K562 (cell line): Measurements from ENCODE around the gene TMEM41B. TPM values are rescaled to one million over a fixed set of nuclear protein-coding genes. Genes with fewer than 3 reads are reported as not detected.
A peak's percentile ranks its signal among the peaks of the same experiment; 100 is the strongest.

Experiments used
- ATF3 ChIP-seq, 2 experiments: fragments of 450-650 bp in 1 of 2; sonication (generic) in 1 of 2; formaldehyde crosslinking in 1 of 2; IDR thresholded peaks in 1 of 2; conservative IDR thresholded peaks in 1 of 2; 2 replicates each; pipeline versions ENCODE4 v1.6.1 to v1.8.1; 2016 to 2023; ENCODE audit warnings: mild to moderate bottlenecking in 2 of 2, moderate library complexity in 2 of 2, inconsistent platforms in 1 of 2, missing genetic modification reagents in 1 of 2
- BHLHE40 ChIP-seq: IDR thresholded peaks from 2 replicates; pipeline ENCODE4 v1.6.1; 2011; ENCODE audit warnings: low read length, improper control_type of control experiment
- ERF ChIP-seq: fragments of 450-650 bp; formaldehyde crosslinking; IDR thresholded peaks from 2 replicates; pipeline ENCODE4 v1.4.0; 2020; ENCODE audit warnings: mild to moderate bottlenecking, mixed read lengths
- HDAC3 ChIP-seq: fragments of 450-650 bp; IDR thresholded peaks from 2 replicates; pipeline ENCODE4 v1.6.1; 2018; ENCODE audit warnings: borderline replicate concordance, mild to moderate bottlenecking, moderate library complexity; ENCODE audit not compliant: partially characterized antibody
- JUND ChIP-seq, 2 experiments: IDR thresholded peaks; 2 replicates in 1 of 2; 3 replicates in 1 of 2; pipeline ENCODE4 v1.6.1; 2011; ENCODE audit warnings: borderline replicate concordance in 2 of 2, low read depth in 2 of 2, low read length in 2 of 2, improper control_type of control experiment in 1 of 2, missing biosample characterization in 1 of 2, missing genetic modification characterization in 1 of 2, missing genetic modification reagents in 1 of 2
- MNT ChIP-seq, 2 experiments: fragments of 450-650 bp; conservative IDR thresholded peaks; 2 replicates each; pipeline ENCODE4 v1.6.1; 2017; ENCODE audit warnings: mild to moderate bottlenecking in 2 of 2, moderate library complexity in 2 of 2
- NFE2 ChIP-seq: IDR thresholded peaks from 2 replicates; pipeline ENCODE4 v1.6.1; 2014; ENCODE audit warnings: antibody characterized with exemption, low read depth
- SOX6 ChIP-seq: fragments of 450-650 bp; IDR thresholded peaks from 2 replicates; pipeline ENCODE4 v1.6.1; 2014; ENCODE audit warnings: mild to moderate bottlenecking
- TCFL5 ChIP-seq: fragments of 250-450 bp; sonication (Bioruptor Pico); conservative IDR thresholded peaks from 2 replicates; pipeline ENCODE4 v1.6.1; 2021; ENCODE audit warnings: mild to moderate bottlenecking, moderate library complexity, matching md5 sums
- TRIM24 ChIP-seq, 2 experiments: fragments of 450-650 bp; IDR thresholded peaks; 2 replicates each; pipeline ENCODE4 v1.6.1; 2016
- ZFX ChIP-seq: sonication (generic); formaldehyde crosslinking; IDR thresholded peaks from 2 replicates; pipeline ENCODE4 v1.8.0; 2022; ENCODE audit warnings: mild to moderate bottlenecking, missing genetic modification reagents, moderate library complexity
- ZNF224 ChIP-seq: sonication (generic); formaldehyde crosslinking; IDR thresholded peaks from 2 replicates; pipeline ENCODE4 v1.8.0; 2022; ENCODE audit warnings: mild to moderate bottlenecking, missing genetic modification reagents
- ZNF398 ChIP-seq: fragments of 250-450 bp; sonication (Bioruptor Pico); IDR thresholded peaks from 2 replicates; pipeline ENCODE4 v1.8.0; 2021; ENCODE audit warnings: moderate library complexity, mild to moderate bottlenecking, inconsistent platforms
- ZNF589 ChIP-seq: fragments of 200-800 bp; sonication (Bioruptor generic); IDR thresholded peaks from 2 replicates; pipeline ENCODE4 v1.6.1; 2016; ENCODE audit warnings: low read depth, missing genetic modification characterization, missing compliant biosample characterization
- ZNF778 ChIP-seq: fragments of 450-650 bp; formaldehyde crosslinking; IDR thresholded peaks from 2 replicates; pipeline ENCODE4 v1.4.0; 2020; ENCODE audit warnings: mild to moderate bottlenecking, moderate library complexity
- polyA plus RNA-seq, 8 experiments: library from polyadenylated mRNA; depleted of rRNA in 4 of 8; stranded (reverse) in 5 of 8; unstranded in 3 of 8; fragments of >200 nt; fragmentation: Nextera tagmentation in 2 of 8; fragmentation: Illumina TruSeq in 1 of 8; extraction: Ambion mirVana in 2 of 8; extraction: Trizol in 1 of 8; gene quantifications; 2 replicates each; pipeline versions ENCODE4 v1.2.1 to v1.2.3, GENCODE V29; 2011 to 2014; ENCODE audit warnings: inconsistent platforms in 1 of 8, missing spikeins in 1 of 8
- total RNA-seq, 7 experiments: library from RNA; depleted of rRNA in 6 of 7; stranded (reverse); fragments of >200 nt in 6 of 7; fragmentation: Illumina TruSeq in 2 of 7; extraction: Trizol in 2 of 7; gene quantifications; 2 replicates each; pipeline versions ENCODE4 v1.2.1 to v1.2.3, GENCODE V29; 2011 to 2021; ENCODE audit warnings: low replicate concordance in 1 of 7
- TF ChIP-seq, protein P1 (sequence below): sonication (generic); formaldehyde crosslinking; IDR thresholded peaks from 2 replicates; pipeline ENCODE4 v1.8.1; 2023; ENCODE audit warnings: mild to moderate bottlenecking, missing genetic modification reagents
- TF ChIP-seq, protein P2 (sequence below): fragments of 250-450 bp; sonication (Bioruptor Pico); IDR thresholded peaks from 2 replicates; pipeline ENCODE4 v1.8.0; 2021; ENCODE audit warnings: borderline replicate concordance, mild to moderate bottlenecking, moderate library complexity; ENCODE audit not compliant: poor library complexity, severe bottlenecking
- TF ChIP-seq, protein P3 (sequence below): fragments of 450-650 bp; formaldehyde crosslinking; IDR thresholded peaks from 2 replicates; pipeline ENCODE4 v1.4.0; 2022; ENCODE audit warnings: mild to moderate bottlenecking, moderate library complexity
- TF ChIP-seq, protein P4 (sequence below): fragments of 250-450 bp; sonication (Bioruptor Pico); IDR thresholded peaks from 2 replicates; pipeline ENCODE4 v1.6.1; 2021; ENCODE audit warnings: mild to moderate bottlenecking

TMEM41B gene
- total and polyA plus RNA-seq, 9 of the 15 experiments (the other 6 are each of a cell fraction or from before 2014, with no cell fraction given): 17.1 to 89.6 (median 48.7) TPM

DNA sequence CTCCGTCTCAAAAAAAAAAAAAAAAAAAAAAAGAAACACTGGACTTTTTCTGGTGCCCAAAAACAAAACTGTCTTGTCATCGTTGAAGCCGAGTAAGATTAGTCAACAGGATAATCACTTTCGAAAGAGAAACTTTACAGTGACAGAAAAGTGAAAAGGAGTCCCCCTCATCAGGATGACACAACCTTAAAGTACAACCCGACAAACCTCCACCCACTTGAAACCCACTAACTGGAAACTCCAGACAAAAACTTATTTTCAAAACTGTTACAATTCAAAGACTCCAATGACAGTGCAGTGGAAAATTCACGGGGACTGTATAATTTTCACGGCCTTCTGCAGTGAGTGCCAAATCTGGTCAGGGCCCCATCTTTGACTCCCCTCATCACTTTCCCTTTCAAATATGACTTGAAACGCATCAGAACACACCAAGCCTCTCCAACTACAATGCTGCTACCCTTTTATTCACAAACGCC, 50.5 kb downstream of the TMEM41B start (continued):
- TF ChIP-seq, protein P1, sequence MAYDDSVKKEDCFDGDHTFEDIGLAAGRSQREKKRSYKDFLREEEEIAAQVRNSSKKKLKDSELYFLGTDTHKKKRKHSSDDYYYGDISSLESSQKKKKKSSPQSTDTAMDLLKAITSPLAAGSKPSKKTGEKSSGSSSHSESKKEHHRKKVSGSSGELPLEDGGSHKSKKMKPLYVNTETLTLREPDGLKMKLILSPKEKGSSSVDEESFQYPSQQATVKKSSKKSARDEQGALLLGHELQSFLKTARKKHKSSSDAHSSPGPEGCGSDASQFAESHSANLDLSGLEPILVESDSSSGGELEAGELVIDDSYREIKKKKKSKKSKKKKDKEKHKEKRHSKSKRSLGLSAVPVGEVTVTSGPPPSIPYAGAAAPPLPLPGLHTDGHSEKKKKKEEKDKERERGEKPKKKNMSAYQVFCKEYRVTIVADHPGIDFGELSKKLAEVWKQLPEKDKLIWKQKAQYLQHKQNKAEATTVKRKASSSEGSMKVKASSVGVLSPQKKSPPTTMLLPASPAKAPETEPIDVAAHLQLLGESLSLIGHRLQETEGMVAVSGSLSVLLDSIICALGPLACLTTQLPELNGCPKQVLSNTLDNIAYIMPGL (CRISPR knock-in tag): no peak
- no peak for TF ChIP-seq TCFL5 (CRISPR knock-in tag)
- TF ChIP-seq ZNF224: no peak
- TF ChIP-seq MNT (conservative IDR thresholded peaks at IDR 0.05): no peak; a peak in 1 of 4 replicates
- TF ChIP-seq, protein P2, sequence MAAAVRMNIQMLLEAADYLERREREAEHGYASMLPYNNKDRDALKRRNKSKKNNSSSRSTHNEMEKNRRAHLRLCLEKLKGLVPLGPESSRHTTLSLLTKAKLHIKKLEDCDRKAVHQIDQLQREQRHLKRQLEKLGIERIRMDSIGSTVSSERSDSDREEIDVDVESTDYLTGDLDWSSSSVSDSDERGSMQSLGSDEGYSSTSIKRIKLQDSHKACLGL (CRISPR knock-in tag): no peak
- TF ChIP-seq ZNF778 (CRISPR knock-in tag): no peak
- no peak for TF ChIP-seq SOX6
- no peak for TF ChIP-seq ZNF589 (CRISPR knock-in tag)
- TF ChIP-seq NFE2: peak; percentile 87
- 0 out of 2 replicates have a peak, but pooled peaks have one; percentile 42 for TF ChIP-seq ATF3 (IDR thresholded peaks at IDR 0.05)
- TF ChIP-seq ATF3 (CRISPR knock-in tag; conservative IDR thresholded peaks at IDR 0.05): no peak
- peak; percentile 41 for TF ChIP-seq HDAC3
- TF ChIP-seq ZFX (CRISPR knock-in tag): no peak
- TF ChIP-seq ZNF398: no peak
- TF ChIP-seq, protein P3, sequence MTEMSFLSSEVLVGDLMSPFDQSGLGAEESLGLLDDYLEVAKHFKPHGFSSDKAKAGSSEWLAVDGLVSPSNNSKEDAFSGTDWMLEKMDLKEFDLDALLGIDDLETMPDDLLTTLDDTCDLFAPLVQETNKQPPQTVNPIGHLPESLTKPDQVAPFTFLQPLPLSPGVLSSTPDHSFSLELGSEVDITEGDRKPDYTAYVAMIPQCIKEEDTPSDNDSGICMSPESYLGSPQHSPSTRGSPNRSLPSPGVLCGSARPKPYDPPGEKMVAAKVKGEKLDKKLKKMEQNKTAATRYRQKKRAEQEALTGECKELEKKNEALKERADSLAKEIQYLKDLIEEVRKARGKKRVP (CRISPR knock-in tag): no peak
- TF ChIP-seq TRIM24 (IDR thresholded peaks at IDR 0.05): 0 out of 4 replicates have a peak, but pooled peaks of 1 of the 2 experiments have one; percentile 13
- peak; percentile 35; the same call in 1 of the 2 replicates for TF ChIP-seq JUND (IDR thresholded peaks at IDR 0.05; ENCODE audit: borderline replicate concordance, low read depth, low read length)
- no peak for TF ChIP-seq JUND (tag; IDR thresholded peaks at IDR 0.05; ENCODE audit: borderline replicate concordance, low read depth, low read length)
- TF ChIP-seq, protein P4, sequence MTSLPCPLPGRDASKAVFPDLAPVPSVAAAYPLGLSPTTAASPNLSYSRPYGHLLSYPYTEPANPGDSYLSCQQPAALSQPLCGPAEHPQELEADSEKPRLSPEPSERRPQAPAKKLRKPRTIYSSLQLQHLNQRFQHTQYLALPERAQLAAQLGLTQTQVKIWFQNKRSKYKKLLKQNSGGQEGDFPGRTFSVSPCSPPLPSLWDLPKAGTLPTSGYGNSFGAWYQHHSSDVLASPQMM (CRISPR knock-in tag): no peak
- no peak for TF ChIP-seq ERF (CRISPR knock-in tag)
- TF ChIP-seq BHLHE40: no peak
